GM12878 (cell line): ENCODE data around the gene PACS2. TPM values are rescaled to one million over a fixed set of nuclear protein-coding genes. Genes with fewer than 3 reads are reported as not detected.

Experiments used
- ATAC-seq: fragments of 200-7000 bp; cut with Tn5 transposase; 3 replicates; pipeline ENCODE4 v1.9.1; 2020; ENCODE audit warnings: mild to moderate bottlenecking, moderate library complexity
- BruUV-seq: library from RNA; stranded (reverse); fragments of 400-500 nt; replicated peaks from 2 replicates; lab custom pipeline; 2021; lab: Mats Ljungman, UMichigan
- CTCF ChIA-PET: fragments of 300-600 bp; sonication (Branson Sonifier 250); formaldehyde crosslinking; extraction: SDS; loops from one replicate; lab custom pipeline; 2021; ENCODE audit warnings: inconsistent platforms; lab: Yijun Ruan, JAX
- POLR2A ChIA-PET: fragments of 350-600 bp; formaldehyde crosslinking; extraction: SDS; loops from one replicate; lab custom pipeline; 2021; ENCODE audit warnings: inconsistent platforms; lab: Charles Lee
- RAD21 ChIA-PET: fragments of 300-600 bp; sonication (Branson Sonifier 250); formaldehyde crosslinking; loops from one replicate; lab custom pipeline; 2023; ENCODE audit warnings: antibody characterized with exemption; ENCODE audit not compliant: unreplicated experiment; lab: Charles Lee
- SMC1A ChIA-PET: fragments of 300-600 bp; sonication (Branson Sonifier 250); formaldehyde crosslinking; loops from one replicate; lab custom pipeline; 2023; ENCODE audit not compliant: unreplicated experiment, uncharacterized antibody; lab: Charles Lee
- DNase-seq: peaks from one replicate; pipeline ENCODE4 v3.0.0-alpha.2; 2011; ENCODE audit warnings: low read depth, low spot score
- FAIRE-seq: peaks from 3 replicates; lab custom pipeline; 2011; peaks lifted over from hg19 to GRCh38; lab: Jason Lieb, UNC
- H2AFZ ChIP-seq: 2 replicates; pipeline ENCODE4 v1.6.0; 2011; ENCODE audit warnings: low read depth, low read length, control low read depth; ENCODE audit not compliant: control insufficient read depth
- H3K27ac ChIP-seq: 2 replicates; pipeline ENCODE4 v1.5.1; 2011; ENCODE audit warnings: control low read depth; ENCODE audit not compliant: control insufficient read depth, insufficient read depth
- H3K27me3 ChIP-seq, 2 experiments: replicated peaks in 1 of 2; 2 replicates each; pipeline versions ENCODE4 v1.6.0 to v1.6.1; 2011; ENCODE audit warnings: low read length in 1 of 2; ENCODE audit not compliant: control insufficient read depth in 2 of 2, insufficient read depth in 2 of 2
- H3K36me3 ChIP-seq, 2 experiments: 2 replicates each; pipeline ENCODE4 v1.5.1; 2011; ENCODE audit warnings: low read length in 1 of 2; ENCODE audit not compliant: control insufficient read depth in 2 of 2, insufficient read depth in 2 of 2
- H3K4me1 ChIP-seq: 2 replicates; pipeline ENCODE4 v1.6.1; 2011; ENCODE audit warnings: mild to moderate bottlenecking, low read length, moderate library complexity, mixed read lengths; ENCODE audit not compliant: control insufficient read depth, insufficient read depth
- H3K4me2 ChIP-seq: 2 replicates; pipeline ENCODE4 v1.6.0; 2011; ENCODE audit warnings: control low read depth; ENCODE audit not compliant: control insufficient read depth, insufficient read depth
- H3K4me3 ChIP-seq: fragments of 200-600 bp; sonication (generic); 2 replicates; pipeline ENCODE4 v1.5.1; 2016
- H3K79me2 ChIP-seq: 2 replicates; pipeline ENCODE4 v1.6.0; 2011; ENCODE audit warnings: low read length; ENCODE audit not compliant: control insufficient read depth, insufficient read depth
- H3K9ac ChIP-seq: 2 replicates; pipeline ENCODE4 v1.8.0; 2011; ENCODE audit warnings: low read length, control low read depth, mixed read lengths; ENCODE audit not compliant: control insufficient read depth, insufficient read depth
- H3K9me3 ChIP-seq: replicated peaks from 3 replicates; pipeline ENCODE4 v1.5.1; 2011; ENCODE audit warnings: mild to moderate bottlenecking, low read length; ENCODE audit not compliant: control insufficient read depth, insufficient read depth
- H4K20me1 ChIP-seq: 2 replicates; pipeline ENCODE4 v1.6.0; 2011; ENCODE audit not compliant: control insufficient read depth, insufficient read depth
- BCL11A ChIP-seq: IDR thresholded peaks from 2 replicates; pipeline ENCODE4 v1.6.1; 2011; ENCODE audit warnings: low read depth, low read length
- CHD2 ChIP-seq: IDR thresholded peaks from 2 replicates; pipeline ENCODE4 v1.6.1; 2011; ENCODE audit warnings: low read depth, low read length, improper control_type of control experiment, borderline replicate concordance
- E2F8 ChIP-seq: fragments of 450-650 bp; IDR thresholded peaks from 2 replicates; pipeline ENCODE4 v1.6.1; 2018; ENCODE audit warnings: mild to moderate bottlenecking, low read depth, moderate library complexity; ENCODE audit not compliant: partially characterized antibody
- NR2C2 ChIP-seq: IDR thresholded peaks from 2 replicates; pipeline ENCODE4 v1.6.1; 2011; ENCODE audit warnings: borderline replicate concordance, low read depth; ENCODE audit not compliant: control insufficient read depth, insufficient read length
- SKIL ChIP-seq: fragments of 450-650 bp; IDR thresholded peaks from 2 replicates; pipeline ENCODE4 v1.6.1; 2017; ENCODE audit warnings: mild to moderate bottlenecking, low read depth, inconsistent platforms; ENCODE audit not compliant: poor library complexity, severe bottlenecking
- ZNF207 ChIP-seq: fragments of 450-650 bp; IDR thresholded peaks from 2 replicates; pipeline ENCODE4 v1.6.1; 2014; ENCODE audit warnings: antibody characterized with exemption, mild to moderate bottlenecking, borderline replicate concordance
- WGBS: methylation state at CpG from one replicate; pipeline ENCODE4 v1.1.6; 2016; ENCODE audit warnings: low lambda C conversion rate; ENCODE audit not compliant: insufficient replicate concordance, insufficient coverage; ENCODE audit errors: missing lambda C conversion rate; 5-methylcytosine and 5-hydroxymethylcytosine counted together
- in situ Hi-C: fragments of 300-500 bp; cut with MboI; formaldehyde crosslinking; loops from 9 replicates; pipeline ENCODE4 v1.14.3; 2018; ENCODE audit warnings: mixed read lengths
- intact Hi-C: fragments of 100-400 bp; cut with micrococcal nuclease; formaldehyde crosslinking; loops from one replicate; pipeline ENCODE4 v1.14.2; 2022; ENCODE audit not compliant: unreplicated experiment
- polyA plus RNA-seq, 11 experiments: library from polyadenylated mRNA; depleted of rRNA in 4 of 11; unstranded in 6 of 11; stranded (reverse) in 5 of 11; fragments of >200 nt; fragmentation: Nextera tagmentation in 4 of 11; fragmentation: Illumina TruSeq in 1 of 11; extraction: Ambion mirVana in 4 of 11; extraction: Trizol in 1 of 11; gene quantifications; 1 replicate in 1 of 11; 2 replicates in 10 of 11; pipeline versions ENCODE4 v1.2.1 to v1.2.3, GENCODE V29; 2011 to 2016; ENCODE audit warnings: inconsistent platforms in 2 of 11, missing spikeins in 2 of 11, low read depth in 1 of 11
- total RNA-seq, 4 experiments: library from RNA; depleted of rRNA in 3 of 4; stranded (reverse); fragments of >200 nt in 3 of 4; fragmentation: Illumina TruSeq in 1 of 4; extraction: Trizol in 1 of 4; gene quantifications; 2 replicates each; pipeline versions ENCODE4 v1.2.1 to v1.2.3, GENCODE V29; 2013 to 2021

PACS2 gene
- total and polyA plus RNA-seq, 10 of the 15 experiments (the other 5 are each of a cell fraction or from before 2014, with no cell fraction given): 0.21 to 37.3 (median 9.4) TPM

- Histone ChIP-seq H3K9me3 (no peaks in the 10 kb centered on the region; the same call in 2 of the 3 replicates), H3K4me2 (no peak overlapping the region), H3K36me3 (no peaks in the 10 kb centered on the region), H4K20me1 (no peaks in the 10 kb centered on the region), H3K27ac (no peak overlapping the region), H2AFZ (no peak overlapping the region), H3K4me3 (no peak overlapping the region), H3K9ac (no peak overlapping the region), H3K27me3 (no peaks in the 10 kb centered on the region), H3K4me1 (no peaks in the 10 kb centered on the region), H3K79me2 (no peaks in the 10 kb centered on the region)
- BruUV-seq: no TSS peak
- FAIRE-seq (no peak), DNase-seq (no peak), ATAC-seq (no peak)
- RAD21 ChIA-PET: no interaction called here
- TF ChIP-seq SKIL (no peak), CHD2 (no peak), BCL11A (no peak), E2F8 (no peak), ZNF207 (no peak), NR2C2 (no peak)
- WGBS: 88% methylated on average over 17 of the region's 17 CpGs
- CTCF ChIA-PET: no interaction called here
- in situ Hi-C loops (no loop called here), intact Hi-C loops (no loop called here)
- POLR2A ChIA-PET: no interaction called here
- SMC1A ChIA-PET: no interaction called here
Measured at GRCh38 chr14:105357626-105358025, 43.1 kb downstream of the PACS2 start.
